ENCODE data around the gene PPARA.

The PPARA gene

GRCh38 chr22:46203601-46203980, 53.3 kb downstream of the PPARA start:
- DNase-seq (ENCODE audit: low read depth in 3 of 3): no peak

- no peak for DNase-seq (ENCODE audit: low read depth in 3 of 3)
Observed at GRCh38 chr22:46209262-46209661, 58.9 kb downstream of the PPARA start.

GRCh38 chr22:46212195-46212594, 61.9 kb downstream of the PPARA start:
- no peak for DNase-seq (ENCODE audit: low read depth in 3 of 3)

GRCh38 chr22:46213052-46213451, 62.7 kb downstream of the PPARA start:
- no peak for DNase-seq (ENCODE audit: low read depth in 3 of 3)

GRCh38 chr22:46214149-46214548, 63.8 kb downstream of the PPARA start:
- DNase-seq (ENCODE audit: low read depth in 3 of 3): no peak

GRCh38 chr22:46214616-46215015, 64.3 kb downstream of the PPARA start:
- no peak for DNase-seq (ENCODE audit: low read depth in 3 of 3)

- DNase-seq (ENCODE audit: low read depth in 3 of 3): no peak
Observed at GRCh38 chr22:46219636-46220035, 69.3 kb downstream of the PPARA start.

GRCh38 chr22:46220921-46221320, 70.6 kb downstream of the PPARA start:
- DNase-seq (ENCODE audit: low read depth in 3 of 3): no peak

GRCh38 chr22:46224044-46224897, 73.9 kb downstream of the PPARA start:
- no peak for DNase-seq (ENCODE audit: low read depth in 3 of 3)

- DNase-seq (ENCODE audit: low read depth in 3 of 3): no peak
Observed at GRCh38 chr22:46224898-46225290, 74.6 kb downstream of the PPARA start.

GRCh38 chr22:46225631-46226030, 75.3 kb downstream of the PPARA start:
- no peak for DNase-seq (ENCODE audit: low read depth in 3 of 3)

GRCh38 chr22:46226577-46226976, 76.3 kb downstream of the PPARA start:
- no peak for DNase-seq (ENCODE audit: low read depth in 3 of 3)

GRCh38 chr22:46229701-46230100, 79.4 kb downstream of the PPARA start:
- no peak for DNase-seq (ENCODE audit: low read depth in 3 of 3)

GRCh38 chr22:46230262-46230901, 80.1 kb downstream of the PPARA start:
- DNase-seq (ENCODE audit: low read depth in 3 of 3): no peak

- DNase-seq (ENCODE audit: low read depth in 3 of 3): no peak
Observed at GRCh38 chr22:46233231-46233630, 82.9 kb downstream of the PPARA start.

- no peak for DNase-seq (ENCODE audit: low read depth in 3 of 3)
Observed at GRCh38 chr22:46234969-46235368, 84.6 kb downstream of the PPARA start.

GRCh38 chr22:46237453-46238124, 87.3 kb downstream of the PPARA start:
- DNase-seq (ENCODE audit: low read depth in 3 of 3): no peak

GRCh38 chr22:46238541-46238940, 88.2 kb downstream of the PPARA start:
- no peak for DNase-seq (ENCODE audit: low read depth in 3 of 3)

- no peak for DNase-seq (ENCODE audit: low read depth in 3 of 3)
Observed at GRCh38 chr22:46239261-46240048, 89.1 kb downstream of the PPARA start.

GRCh38 chr22:46240073-46240472, 89.7 kb downstream of the PPARA start:
- no peak for DNase-seq (ENCODE audit: low read depth in 3 of 3)

- no peak for DNase-seq (ENCODE audit: low read depth in 3 of 3)
Observed at GRCh38 chr22:46240506-46240905, 90.2 kb downstream of the PPARA start.

- DNase-seq (ENCODE audit: low read depth in 3 of 3): no peak
Observed at GRCh38 chr22:46240907-46241306, 90.6 kb downstream of the PPARA start.

Measured in stimulated activated CD4-positive, alpha-beta T cell treated with anti-CD3 and anti-CD28 coated beads, TNF-alpha, amount 100 ng/mL, for 24 hours (primary cell).